ENCODE results near the gene USP8.

- TF ChIP-seq POU6F1 (CRISPR knock-in tag; IDR thresholded peaks at IDR 0.05; ENCODE audit: borderline replicate concordance, low read depth): no peak
- TF ChIP-seq GLIS3 (CRISPR knock-in tag; IDR thresholded peaks at IDR 0.05): no peak
- TF ChIP-seq PATZ1 (CRISPR knock-in tag; IDR thresholded peaks at IDR 0.05; ENCODE audit: borderline replicate concordance): no peak
- no peak for TF ChIP-seq CSRNP3 (CRISPR knock-in tag; IDR thresholded peaks at IDR 0.05)
- no peak for TF ChIP-seq RARB (CRISPR knock-in tag; IDR thresholded peaks at IDR 0.05)
Observed at GRCh38 chr15:50424066-50424890, at the start of gene USP8.

All from SK-N-SH treated with all-trans-retinoic acid at 6 μM for 48 hours (cell line).